NCI-H345 treated with DMSO at 0.1 percent for 48 hours (cell line): Measurements from ENCODE around the gene FBLN2.

ENCODE experiments used
- DNase-seq: peaks from one replicate; lab custom pipeline; 2025; ENCODE audit not compliant: unreplicated experiment; lab: John Stamatoyannopoulos, UW

FBLN2 gene

GRCh38 chr3:13598926-13599886, 50.3 kb downstream of the FBLN2 start:
- DNase-seq, result no peak

- DNase-seq, result no peak
These were observed 51.0 kb downstream of the FBLN2 start for GRCh38 chr3:13599887-13600450.

- DNase-seq, result no peak
These were observed 52.2 kb downstream of the FBLN2 start for GRCh38 chr3:13600950-13601691.

- DNase-seq, result no peak
These were observed 52.8 kb downstream of the FBLN2 start for GRCh38 chr3:13601692-13602080.

GRCh38 chr3:13605555-13605954, 56.6 kb downstream of the FBLN2 start:
- DNase-seq, result no peak

- no peak for DNase-seq
These were observed 59.1 kb downstream of the FBLN2 start for GRCh38 chr3:13607821-13608597.

- no peak for DNase-seq
These were observed 60.2 kb downstream of the FBLN2 start for GRCh38 chr3:13608969-13609725.

- no peak for DNase-seq
These were observed 61.2 kb downstream of the FBLN2 start for GRCh38 chr3:13610006-13610570.

GRCh38 chr3:13611221-13611620, 62.3 kb downstream of the FBLN2 start:
- DNase-seq, result no peak

- DNase-seq, result no peak
These were observed 63.9 kb downstream of the FBLN2 start for GRCh38 chr3:13612829-13613228.

- no peak for DNase-seq
These were observed 64.6 kb downstream of the FBLN2 start for GRCh38 chr3:13613343-13614190.

- no peak for DNase-seq
These were observed 65.7 kb downstream of the FBLN2 start for GRCh38 chr3:13614607-13615006.

GRCh38 chr3:13615019-13615528, 66.1 kb downstream of the FBLN2 start:
- DNase-seq, result no peak

- no peak for DNase-seq
These were observed 67.4 kb downstream of the FBLN2 start for GRCh38 chr3:13616359-13616758.

- DNase-seq, result no peak
These were observed 68.3 kb downstream of the FBLN2 start for GRCh38 chr3:13617097-13617738.

GRCh38 chr3:13617981-13618380, 69.1 kb downstream of the FBLN2 start:
- DNase-seq, result no peak

- DNase-seq, result no peak
These were observed 69.9 kb downstream of the FBLN2 start for GRCh38 chr3:13618836-13619235.

- no peak for DNase-seq
These were observed 70.8 kb downstream of the FBLN2 start for GRCh38 chr3:13619661-13620230.
